ENCODE results near the gene KCNQ1.

GRCh38 chr11:2870969-2871680 lies 426.3 kb downstream of the KCNQ1 start:
- TF ChIP-seq GATA2 (IDR thresholded peaks at IDR 0.05; ENCODE audit: low read depth, low read length) (no peak), GATA3 (IDR thresholded peaks at IDR 0.05; ENCODE audit: low read depth, low read length) (no peak)
